ENCODE measurements around the gene ADGRL3. TPM values are rescaled to one million over a fixed set of nuclear protein-coding genes. Genes with fewer than 3 reads are reported as not detected.
"Not testable (repeated sequence)": the region's sequence is repeated elsewhere in the genome, so short reads cannot be mapped to it uniquely, and the experiment has no call there.

Gene ADGRL3
- total RNA-seq, 4 donors from 2014 or later: 0.19 to 7.8 (median 1.3) TPM

DNA sequence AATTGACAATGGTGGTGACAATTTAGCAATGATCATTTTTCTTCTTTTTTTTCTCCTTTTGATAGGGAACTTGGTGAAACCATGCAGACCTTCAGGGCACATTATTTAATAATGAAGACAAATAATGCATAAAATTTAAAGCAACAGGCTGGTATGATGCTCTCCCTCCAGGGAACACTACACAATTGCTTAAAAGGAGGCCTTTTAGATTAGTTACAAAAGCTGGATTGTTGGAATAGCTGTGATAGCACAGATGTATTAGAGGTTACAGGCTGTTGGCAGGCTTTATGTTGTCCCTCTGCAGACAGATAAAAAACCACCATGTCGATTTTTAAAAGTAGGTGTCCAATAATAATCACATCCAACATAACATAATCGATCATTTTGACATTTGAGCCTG lies 307.0 kb downstream of the ADGRL3 start:
- Histone ChIP-seq H3K27ac (no peak overlapping the region), H3K36me3 (no peaks in the 10 kb centered on the region), H3K4me3 (no peak overlapping the region), H3K27me3 (no peaks in the 10 kb centered on the region), H3K9me3 (peaks cover 0 to 4% (median 0%) of the 10 kb centered on the region in 3 donors), H3K4me1 (peaks cover 0 to 6% (median 0%) of the 10 kb centered on the region in 3 donors)
- intact Hi-C loops (cut with DNase I): no loop called here
- TF ChIP-seq, protein P1, sequence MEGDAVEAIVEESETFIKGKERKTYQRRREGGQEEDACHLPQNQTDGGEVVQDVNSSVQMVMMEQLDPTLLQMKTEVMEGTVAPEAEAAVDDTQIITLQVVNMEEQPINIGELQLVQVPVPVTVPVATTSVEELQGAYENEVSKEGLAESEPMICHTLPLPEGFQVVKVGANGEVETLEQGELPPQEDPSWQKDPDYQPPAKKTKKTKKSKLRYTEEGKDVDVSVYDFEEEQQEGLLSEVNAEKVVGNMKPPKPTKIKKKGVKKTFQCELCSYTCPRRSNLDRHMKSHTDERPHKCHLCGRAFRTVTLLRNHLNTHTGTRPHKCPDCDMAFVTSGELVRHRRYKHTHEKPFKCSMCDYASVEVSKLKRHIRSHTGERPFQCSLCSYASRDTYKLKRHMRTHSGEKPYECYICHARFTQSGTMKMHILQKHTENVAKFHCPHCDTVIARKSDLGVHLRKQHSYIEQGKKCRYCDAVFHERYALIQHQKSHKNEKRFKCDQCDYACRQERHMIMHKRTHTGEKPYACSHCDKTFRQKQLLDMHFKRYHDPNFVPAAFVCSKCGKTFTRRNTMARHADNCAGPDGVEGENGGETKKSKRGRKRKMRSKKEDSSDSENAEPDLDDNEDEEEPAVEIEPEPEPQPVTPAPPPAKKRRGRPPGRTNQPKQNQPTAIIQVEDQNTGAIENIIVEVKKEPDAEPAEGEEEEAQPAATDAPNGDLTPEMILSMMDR (IDR thresholded peaks at IDR 0.05): no peak
- TF ChIP-seq POLR2A (IDR thresholded peaks at IDR 0.05): no peak
- no peak for DNase-seq
- 45 to 50% methylated on average over 2 of the region's 2 CpGs for WGBS, 2 donors

DNA sequence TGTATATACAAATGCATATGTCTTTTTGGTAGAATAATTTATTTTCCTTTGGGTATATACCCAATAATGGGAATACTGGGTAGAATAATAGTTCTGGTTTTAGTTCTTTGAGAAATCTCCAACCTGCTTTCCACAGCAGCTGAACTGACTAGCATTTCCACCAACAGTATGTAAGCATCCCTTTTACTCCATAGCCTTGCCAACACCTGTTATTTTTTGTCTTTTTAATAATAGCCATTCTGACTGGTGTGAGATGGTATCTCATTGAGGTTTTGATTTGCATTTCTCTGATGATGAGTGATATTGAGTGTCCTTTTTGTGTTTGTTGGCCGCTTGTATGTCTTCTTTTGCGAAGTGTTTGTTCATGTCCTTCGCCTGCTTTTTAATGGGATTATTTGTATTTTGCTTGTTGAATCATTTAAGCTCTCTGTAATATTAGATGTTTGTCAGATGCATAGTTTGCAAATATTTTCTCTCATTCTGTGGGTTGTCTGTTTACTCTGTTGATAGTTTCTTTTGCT lies 309.7 kb downstream of the ADGRL3 start:
- intact Hi-C loops (cut with DNase I); H3K27me3 ChIP-seq; H3K36me3 ChIP-seq; H3K27ac ChIP-seq; H3K4me1 ChIP-seq; H3K4me3 ChIP-seq; DNase-seq; H3K9me3 ChIP-seq: not testable (repeated sequence)
- WGBS, 2 donors: 96 to 97% methylated on average over 3 of the region's 3 CpGs

DNA sequence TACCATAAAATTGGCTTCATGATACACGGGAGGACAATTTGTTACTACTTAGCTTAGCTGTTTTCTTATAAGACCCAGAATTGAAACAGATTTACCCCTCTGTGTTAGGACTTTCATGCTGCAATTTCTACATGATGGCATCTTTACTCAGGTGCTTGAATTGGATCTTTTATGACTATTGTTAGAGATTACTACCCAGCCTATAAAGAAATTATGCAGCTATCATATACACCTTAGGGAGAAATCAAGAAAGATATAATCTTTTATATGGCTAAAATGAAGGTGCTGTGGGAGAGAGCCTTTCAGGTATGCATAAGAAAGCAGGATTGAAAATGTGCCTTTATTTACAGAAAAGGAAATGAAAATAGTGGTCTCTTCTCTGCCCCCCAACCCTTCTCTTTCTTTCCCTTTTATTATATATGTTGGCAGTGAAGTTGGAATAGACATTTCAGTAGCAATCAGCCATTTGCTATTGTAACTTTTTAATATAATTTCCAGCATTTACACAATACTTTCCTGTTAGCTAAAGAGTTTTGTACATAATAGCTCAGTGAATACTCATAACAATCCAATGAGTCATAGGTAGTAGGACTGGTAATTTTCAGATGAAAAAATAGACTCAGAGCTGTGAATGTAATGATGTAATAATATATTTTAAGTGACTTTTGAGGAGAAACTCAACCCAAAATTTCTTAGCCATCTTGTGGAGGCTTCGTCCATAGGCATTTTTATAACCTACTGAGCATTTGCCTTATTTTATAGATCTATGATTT lies 311.8 kb downstream of the ADGRL3 start:
- Histone ChIP-seq H3K27me3 (no peaks in the 10 kb centered on the region), H3K27ac (no peak overlapping the region), H3K36me3 (no peaks in the 10 kb centered on the region), H3K4me3 (no peak overlapping the region), H3K4me1 (peaks cover 0 to 8% (median 0%) of the 10 kb centered on the region in 3 donors), H3K9me3 (peaks cover 0 to 4% (median 0%) of the 10 kb centered on the region in 3 donors)
- 44 to 49% methylated on average over 2 of the region's 2 CpGs for WGBS, 2 donors
- DNase-seq: no peak
- intact Hi-C loops (cut with DNase I): no loop called here
- TF ChIP-seq, protein P1 (IDR thresholded peaks at IDR 0.05): no peak
- no peak for TF ChIP-seq POLR2A (IDR thresholded peaks at IDR 0.05)

DNA sequence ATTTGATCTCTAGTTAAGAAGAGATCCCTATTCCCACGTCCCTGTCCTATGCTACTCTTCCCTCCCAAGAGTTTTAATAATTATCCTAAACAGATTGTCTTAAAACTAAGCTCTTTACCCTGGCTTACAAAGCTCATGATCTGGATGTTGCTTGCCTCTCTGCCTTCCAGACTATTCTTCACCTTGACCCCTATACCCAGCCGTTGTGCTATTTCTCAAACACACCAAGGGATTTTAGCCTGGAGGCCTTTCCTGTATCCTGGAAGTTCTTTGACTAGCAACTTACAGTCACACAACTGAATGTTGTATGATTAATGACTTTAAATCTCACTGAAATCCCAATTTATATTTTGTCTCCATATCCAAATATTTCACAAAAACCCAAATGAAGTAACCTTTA lies 314.9 kb downstream of the ADGRL3 start:
- WGBS, 2 donors: 31 to 49% methylated on average over 2 of the region's 2 CpGs
- no peak overlapping the region for H3K27ac ChIP-seq
- peaks cover 0 to 4% (median 0%) of the 10 kb centered on the region in 3 donors for H3K9me3 ChIP-seq
- H3K36me3 ChIP-seq: no peaks in the 10 kb centered on the region
- H3K27me3 ChIP-seq: no peaks in the 10 kb centered on the region
- no peak for DNase-seq
- intact Hi-C loops (cut with DNase I): no loop called here
- TF ChIP-seq POLR2A (IDR thresholded peaks at IDR 0.05): no peak
- TF ChIP-seq, protein P1 (IDR thresholded peaks at IDR 0.05): no peak
- no peak overlapping the region for H3K4me3 ChIP-seq
- H3K4me1 ChIP-seq: peaks cover 0 to 11% (median 0%) of the 10 kb centered on the region in 3 donors

DNA sequence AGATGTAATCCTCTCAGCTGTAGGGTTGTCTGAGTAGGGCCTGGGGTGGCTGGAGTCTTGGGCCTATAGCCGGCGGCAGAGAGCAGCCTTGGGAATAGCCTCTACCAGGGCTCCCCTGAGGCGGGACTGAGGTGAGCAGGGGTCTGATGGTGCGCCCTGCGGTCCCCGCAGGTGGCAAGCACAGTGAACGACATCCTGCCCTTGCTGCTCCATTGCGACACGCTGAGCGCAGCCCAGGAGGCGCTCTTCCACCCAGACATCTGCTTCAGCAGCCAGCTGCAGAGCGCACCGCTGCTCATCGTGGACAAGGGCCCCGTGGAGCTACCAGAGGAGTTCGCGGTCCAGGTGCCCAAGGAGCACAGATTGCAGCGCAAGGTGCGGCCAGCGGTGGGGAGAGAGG lies 317.0 kb downstream of the ADGRL3 start:
- no peaks in the 10 kb centered on the region for H3K9me3 ChIP-seq
- intact Hi-C loops (cut with DNase I): no loop called here
- no peak for DNase-seq
- H3K4me3 ChIP-seq: no peak overlapping the region
- no peak for TF ChIP-seq POLR2A (IDR thresholded peaks at IDR 0.05)
- TF ChIP-seq, protein P1 (IDR thresholded peaks at IDR 0.05): no peak
- H3K27ac ChIP-seq: no peak overlapping the region
- H3K36me3 ChIP-seq: no peaks in the 10 kb centered on the region
- WGBS, 2 donors: 88 to 92% methylated on average over 2 to 5 of the region's 20 CpGs
- H3K27me3 ChIP-seq: no peaks in the 10 kb centered on the region
- peaks cover 0 to 18% (median 0%) of the 10 kb centered on the region in 3 donors for H3K4me1 ChIP-seq
